Measurements from ENCODE around the gene VIPAS39.
A peak's percentile ranks its signal among the peaks of the same experiment; 100 is the strongest.

Gene VIPAS39

DNA sequence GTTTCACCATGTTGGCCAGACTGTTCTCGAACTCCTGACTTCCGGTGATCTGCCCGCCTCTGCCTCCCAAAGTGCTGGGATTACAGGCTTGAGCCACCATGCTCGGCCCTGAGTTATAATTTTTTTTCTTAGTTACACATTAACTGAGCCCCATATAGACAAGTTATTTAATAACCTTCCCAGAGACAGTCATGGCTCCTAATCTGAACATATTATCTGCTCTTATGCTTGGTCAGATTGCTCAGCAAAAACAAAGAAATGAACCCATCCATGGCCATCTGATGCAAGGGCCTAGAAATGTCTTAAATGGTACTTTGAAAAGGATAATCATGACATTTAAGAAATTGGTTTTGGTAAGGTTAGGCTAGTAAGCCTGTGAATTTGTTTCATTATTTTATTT lies 67.2 kb downstream of the VIPAS39 start:
- no peak for DNase-seq

DNA sequence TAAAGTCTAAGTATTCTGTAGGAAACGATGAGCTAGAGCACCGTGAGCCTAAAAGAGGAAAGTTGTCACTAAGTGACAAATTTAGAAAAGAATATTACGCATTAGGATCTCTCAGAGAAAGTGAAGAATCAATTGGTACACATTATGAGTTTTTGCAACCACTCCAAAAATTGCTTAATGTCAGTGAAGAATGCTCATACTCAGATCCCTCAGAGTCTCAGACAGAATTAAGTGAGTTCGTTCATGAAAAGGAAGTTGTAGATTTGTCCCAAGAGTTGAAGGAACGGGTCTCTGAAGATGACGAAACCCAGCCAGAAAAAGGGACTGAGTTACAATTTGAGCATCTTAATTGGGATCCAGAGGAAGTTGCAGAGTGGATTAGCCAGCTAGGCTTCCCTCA lies 78.7 kb downstream of the VIPAS39 start:
- DNase-seq = no peak

DNA sequence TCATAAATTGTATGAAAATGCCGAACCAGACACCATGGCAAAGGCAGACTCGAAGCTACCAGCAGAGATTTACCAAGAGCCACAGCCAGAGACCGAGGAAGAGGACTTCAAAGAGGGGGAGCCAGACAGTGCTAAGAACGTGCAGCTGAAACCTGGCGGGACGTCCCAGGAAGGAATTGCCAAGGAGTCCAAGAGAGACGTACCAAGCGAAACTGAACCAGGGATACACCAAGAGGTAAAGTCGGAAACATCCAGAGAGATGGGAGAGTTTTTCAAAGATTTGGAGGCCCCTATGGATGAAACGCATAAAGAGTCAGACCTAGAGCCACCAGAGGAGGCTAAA lies 79.9 kb downstream of the VIPAS39 start:
- no peak for DNase-seq

DNA sequence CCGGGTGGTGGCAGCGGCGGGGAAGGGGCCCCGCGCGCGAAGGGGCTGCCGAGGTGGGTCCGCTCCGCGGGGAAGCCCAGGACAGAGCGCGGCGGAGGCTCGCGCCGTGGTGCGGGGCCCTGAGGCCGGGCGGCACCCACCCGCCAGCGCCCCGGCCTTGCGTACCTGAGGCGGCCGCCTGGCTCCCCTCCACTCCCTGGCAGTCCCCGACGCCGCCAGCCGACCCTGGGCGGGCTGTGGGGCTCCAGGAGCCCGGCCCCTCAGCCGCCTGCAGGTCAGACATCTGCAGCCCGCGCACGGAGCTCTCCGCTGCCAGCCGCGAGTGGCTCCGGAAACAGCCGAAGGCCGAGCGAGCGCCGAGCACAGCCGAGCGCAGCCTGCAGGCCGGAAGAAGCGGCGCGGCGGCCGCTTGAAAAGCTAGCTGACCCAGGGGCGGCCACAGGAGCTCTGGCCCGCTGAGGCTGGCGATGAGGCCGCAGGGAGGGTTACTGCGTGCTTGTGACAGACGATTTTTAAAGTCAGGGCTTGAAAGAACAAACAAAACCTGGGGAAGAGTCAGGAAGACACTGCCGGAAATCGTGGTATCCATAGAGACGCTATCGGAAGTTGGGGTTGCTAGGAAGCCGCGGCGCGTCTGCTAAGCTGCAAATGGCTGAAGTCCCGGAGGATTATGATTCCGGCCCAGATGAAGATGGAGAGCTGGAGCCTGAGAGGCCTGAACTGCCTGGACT lies 80.5 kb downstream of the VIPAS39 start, which contains the start of the genes SAMD15 and TMED8:
TSS of gene SAMD15 (plus strand) at position 609 of the 731 bp plus-strand sequence. CDS start at position 649, 40 bp downstream.
TSS of gene TMED8 (minus strand) at position 324 of the 731 bp plus-strand sequence. CDS start at position 283, 41 bp downstream.
- peak; percentile 30 for DNase-seq
